Measurements from ENCODE around the gene HOMER1.

Gene HOMER1

GRCh38 chr5:79513308-79513703 lies 628 bp downstream of the HOMER1 start:
- TF ChIP-seq CTCF (IDR thresholded peaks at IDR 0.05; ENCODE audit: control extremely low read depth, extremely low read depth, low read depth, missing control alignments), result no peak
- ChIA-PET CTCF (interaction anchor here (0.9 to 2.3 kb wide), 4 partner anchors 12 to 380 kb away, joined by 3 to 8 read pairs (median 3); no protein-coding TSS in a partner anchor), POLR2A (interaction anchor here (0.6 kb wide), 2 partner anchors 8 to 39 kb away, joined by 5 read pairs; no protein-coding TSS in a partner anchor)
- DNase-seq (ENCODE audit: extremely low spot score), result no peak

DNA sequence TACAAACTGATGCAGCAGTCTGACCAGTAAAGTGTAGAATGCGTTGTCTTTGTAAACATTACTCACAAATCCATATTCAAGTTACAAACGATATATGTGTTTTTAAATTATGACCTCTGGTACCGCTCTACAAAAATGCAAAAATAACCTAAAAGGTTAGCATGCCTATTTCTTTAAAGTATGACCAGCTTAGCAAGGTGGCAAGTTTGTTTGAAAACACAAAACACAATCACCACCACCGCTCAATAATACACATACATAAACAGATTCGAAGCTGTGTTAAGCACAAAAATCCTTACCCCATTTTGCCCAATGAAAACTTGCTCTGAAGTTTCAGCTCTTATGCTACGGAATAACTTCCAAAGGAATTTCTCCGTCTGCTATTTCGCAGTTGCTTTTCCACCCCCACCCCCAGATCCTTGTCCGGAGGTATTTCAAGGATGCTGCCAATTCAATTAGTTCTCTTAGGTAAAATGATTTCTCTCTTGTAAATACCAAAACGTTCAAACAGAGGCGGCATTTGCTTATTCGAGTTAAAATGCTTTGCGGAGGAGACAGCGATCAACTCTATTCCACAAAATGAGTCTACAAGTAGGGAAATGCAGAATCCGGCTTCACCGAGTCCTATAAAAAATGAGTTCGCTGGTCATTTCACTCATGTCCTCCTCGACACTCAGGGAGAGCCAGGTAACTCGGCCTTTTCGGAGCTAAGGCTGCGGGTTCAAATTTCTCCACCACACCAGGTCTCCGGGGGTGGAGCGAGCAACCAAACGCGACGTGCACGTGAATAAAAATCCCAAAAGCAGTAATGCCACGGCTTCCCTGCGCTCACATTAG lies 1.2 kb downstream of the HOMER1 start:
- CTCF ChIA-PET, result interaction anchor here (0.8 to 2.3 kb wide), 6 partner anchors 11 to 379 kb away, joined by 3 to 8 read pairs (median 3); no protein-coding TSS in a partner anchor
- no peak for DNase-seq (ENCODE audit: extremely low spot score)
- no peak for TF ChIP-seq CTCF (IDR thresholded peaks at IDR 0.05; ENCODE audit: control extremely low read depth, extremely low read depth, low read depth, missing control alignments)
- POLR2A ChIA-PET, result no interaction called here

DNA sequence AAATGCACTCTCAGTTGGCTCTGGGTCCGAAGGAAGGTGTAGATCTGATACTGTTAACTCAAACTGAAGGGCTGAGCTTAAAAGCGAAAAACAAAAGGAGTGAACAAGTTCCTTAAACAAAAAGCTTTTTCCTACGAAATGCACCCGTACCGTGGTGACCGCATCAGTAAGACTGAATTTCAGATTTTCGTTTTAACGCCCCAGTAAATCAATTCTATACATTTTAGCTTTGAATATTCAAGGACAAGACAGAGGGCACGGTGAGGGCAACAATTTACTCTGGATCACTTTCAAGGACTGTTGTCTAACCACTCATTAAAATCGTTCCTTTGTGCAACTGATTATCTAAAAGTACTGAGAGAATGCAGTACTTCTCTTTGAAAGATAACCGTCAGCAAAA lies 1.9 kb downstream of the HOMER1 start:
- POLR2A ChIA-PET, result no interaction called here
- no peak for TF ChIP-seq CTCF (IDR thresholded peaks at IDR 0.05; ENCODE audit: control extremely low read depth, extremely low read depth, low read depth, missing control alignments)
- CTCF ChIA-PET, result interaction anchor here (0.8 to 1.6 kb wide), 4 partner anchors 43 to 378 kb away, joined by 3 read pairs; no protein-coding TSS in a partner anchor
- DNase-seq (ENCODE audit: extremely low spot score), result no peak

GRCh38 chr5:79510638-79511037 lies 3.3 kb downstream of the HOMER1 start:
- TF ChIP-seq CTCF (IDR thresholded peaks at IDR 0.05; ENCODE audit: control extremely low read depth, extremely low read depth, low read depth, missing control alignments), result no peak
- DNase-seq (ENCODE audit: extremely low spot score), result no peak
- ChIA-PET CTCF (interaction anchor here (1.2 kb wide), 1 partner anchor 44 kb away, joined by 3 read pairs; no protein-coding TSS in a partner anchor), POLR2A (no interaction called here)

DNA sequence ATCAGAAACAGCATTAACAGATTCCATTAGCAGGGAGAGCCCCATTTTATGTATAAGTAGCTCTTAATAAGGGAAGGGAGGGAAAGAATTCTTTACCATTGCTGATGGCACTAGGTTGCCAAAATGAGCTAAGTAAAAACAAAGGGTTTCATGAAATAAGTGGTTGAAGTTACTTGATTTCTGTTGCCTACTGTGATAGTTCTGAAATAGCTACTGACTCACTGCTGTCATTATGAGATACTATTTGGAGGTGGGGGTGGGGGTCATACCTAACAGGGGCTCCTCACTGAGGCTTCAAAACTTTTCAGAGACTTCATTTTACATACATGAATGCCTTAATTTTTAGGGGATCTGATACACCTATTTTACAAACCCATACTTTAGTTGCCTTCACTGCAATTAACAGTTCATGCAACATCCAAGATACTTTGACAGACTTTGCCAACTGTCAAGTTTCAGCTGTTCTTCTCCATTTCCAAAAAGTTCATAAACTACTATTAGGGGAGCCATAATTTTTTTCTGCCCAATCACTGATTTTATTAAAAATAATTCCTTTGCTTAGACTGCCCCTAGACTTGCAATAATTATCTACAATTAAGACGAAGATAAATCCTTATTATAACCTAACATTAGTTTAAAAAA lies 4.6 kb downstream of the HOMER1 start:
- ChIA-PET POLR2A (no interaction called here), CTCF (interaction anchor here (1.3 to 1.8 kb wide), 4 partner anchors 8 to 18 kb away, joined by 3 to 7 read pairs (median 5); no protein-coding TSS in a partner anchor)
- no peak for DNase-seq (ENCODE audit: extremely low spot score)
- no peak for TF ChIP-seq CTCF (IDR thresholded peaks at IDR 0.05; ENCODE audit: control extremely low read depth, extremely low read depth, low read depth, missing control alignments)

GRCh38 chr5:79508794-79509193 lies 5.1 kb downstream of the HOMER1 start:
- no peak for TF ChIP-seq CTCF (IDR thresholded peaks at IDR 0.05; ENCODE audit: control extremely low read depth, extremely low read depth, low read depth, missing control alignments)
- POLR2A ChIA-PET, result no interaction called here
- CTCF ChIA-PET, result interaction anchor here (0.8 to 1.8 kb wide), 5 partner anchors 9 to 50 kb away, joined by 3 to 7 read pairs (median 4); no protein-coding TSS in a partner anchor
- no peak for DNase-seq (ENCODE audit: extremely low spot score)
